HEK293T (cell line): ENCODE data around the gene SATL1.

ENCODE experiments used
- BHLHE40 ChIP-seq: fragments of 450-650 bp; IDR thresholded peaks from 2 replicates; pipeline ENCODE4 v1.6.1; 2016; ENCODE audit warnings: mild to moderate bottlenecking, moderate library complexity, borderline replicate concordance
- CTBP1 ChIP-seq: fragments of 450-650 bp; IDR thresholded peaks from 2 replicates; pipeline ENCODE4 v1.6.1; 2016; ENCODE audit warnings: borderline replicate concordance
- ELF4 ChIP-seq: fragments of 450-650 bp; IDR thresholded peaks from 2 replicates; pipeline ENCODE4 v1.6.1; 2017; ENCODE audit warnings: antibody characterized with exemption
- FOXA1 ChIP-seq: fragments of 450-650 bp; IDR thresholded peaks from 2 replicates; pipeline ENCODE4 v1.6.1; 2016; ENCODE audit warnings: mild to moderate bottlenecking
- FOXK2 ChIP-seq: fragments of 450-650 bp; IDR thresholded peaks from 2 replicates; pipeline ENCODE4 v1.6.1; 2016; ENCODE audit warnings: mild to moderate bottlenecking
- FOXM1 ChIP-seq: fragments of 450-650 bp; IDR thresholded peaks from 2 replicates; pipeline ENCODE4 v1.6.1; 2017; ENCODE audit warnings: mild to moderate bottlenecking, borderline replicate concordance
- HDGF ChIP-seq: fragments of 450-650 bp; IDR thresholded peaks from 2 replicates; pipeline ENCODE4 v1.6.1; 2017; ENCODE audit warnings: antibody characterized with exemption, borderline replicate concordance
- L3MBTL2 ChIP-seq: fragments of 450-650 bp; conservative IDR thresholded peaks from 2 replicates; pipeline ENCODE4 v1.6.1; 2016; ENCODE audit warnings: mild to moderate bottlenecking
- NFRKB ChIP-seq: fragments of 450-650 bp; IDR thresholded peaks from 2 replicates; pipeline ENCODE4 v1.6.1; 2016; ENCODE audit warnings: mild to moderate bottlenecking, moderate library complexity
- PKNOX1 ChIP-seq: fragments of 450-650 bp; IDR thresholded peaks from 2 replicates; pipeline ENCODE4 v1.6.1; 2016
- SP1 ChIP-seq: fragments of 450-650 bp; IDR thresholded peaks from 2 replicates; pipeline ENCODE4 v1.6.1; 2017
- SUZ12 ChIP-seq: fragments of 450-650 bp; IDR thresholded peaks from 2 replicates; pipeline ENCODE4 v1.6.1; 2016; ENCODE audit warnings: mild to moderate bottlenecking
- TARDBP ChIP-seq: fragments of 450-650 bp; IDR thresholded peaks from 2 replicates; pipeline ENCODE4 v1.6.1; 2016

GRCh38 chrX:85111347-85111746 lies 132.2 kb downstream of the SATL1 start:
- TF ChIP-seq PKNOX1 (no peak), BHLHE40 (no peak), SP1 (no peak), SUZ12 (no peak), CTBP1 (no peak), FOXA1 (no peak), TARDBP (no peak), ELF4 (no peak), FOXM1 (no peak), NFRKB (no peak), FOXK2 (no peak), HDGF (no peak), L3MBTL2 (no peak)
